ENCODE measurements around the gene UBA3. TPM values are rescaled to one million over a fixed set of nuclear protein-coding genes. Genes with fewer than 3 reads are reported as not detected.

The UBA3 gene
- total RNA-seq, 1 donor from 2014 or later: 55.3 TPM

DNA sequence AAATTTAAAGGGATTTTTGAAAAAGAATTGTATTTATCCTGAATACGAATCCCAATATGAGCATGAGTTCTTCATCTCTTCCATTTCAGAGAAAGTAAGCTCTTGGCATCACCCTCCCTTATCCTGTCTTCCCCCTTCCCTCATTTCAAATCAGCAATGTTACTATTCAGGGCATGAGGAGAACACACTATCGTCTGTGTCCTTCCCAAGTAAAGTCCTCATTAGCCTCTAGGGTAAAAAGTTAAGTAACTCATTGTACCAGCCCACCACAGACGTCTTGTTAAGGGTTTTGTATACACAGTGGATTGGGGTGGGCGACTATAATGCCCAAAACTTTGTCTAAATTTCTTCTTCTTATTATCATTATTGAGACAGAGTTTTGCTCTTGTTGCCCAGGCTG, 19.4 kb upstream of the UBA3 start:
- intact Hi-C loops (cut with DNase I): no loop called here
- Histone ChIP-seq H3K9me3 (no peaks in the 10 kb centered on the region), H3K4me3 (no peak overlapping the region), H3K27me3 (no peaks in the 10 kb centered on the region), H3K36me3 (peaks cover 46% of the 10 kb centered on the region), H3K4me1 (peaks cover 32% of the 10 kb centered on the region), H3K27ac (no peak overlapping the region)
- no peak for ATAC-seq
- TF ChIP-seq CTCF (IDR thresholded peaks at IDR 0.05): no peak
- DNase-seq: no peak

GRCh38 chr3:69097407-69098086, 17.4 kb upstream of the UBA3 start:
- TF ChIP-seq CTCF (IDR thresholded peaks at IDR 0.05): no peak
- intact Hi-C loops (cut with DNase I): no loop called here
- DNase-seq (no peak), ATAC-seq (peak; percentile 22)
- Histone ChIP-seq H3K27me3 (no peaks in the 10 kb centered on the region), H3K4me1 (peaks cover 52% of the 10 kb centered on the region), H3K36me3 (peaks cover 26% of the 10 kb centered on the region), H3K27ac (no peak overlapping the region), H3K9me3 (no peaks in the 10 kb centered on the region), H3K4me3 (no peak overlapping the region)

- no peaks in the 10 kb centered on the region for H3K9me3 ChIP-seq
Measured at GRCh38 chr3:69096299-69096698, 16.1 kb upstream of the UBA3 start.

DNA sequence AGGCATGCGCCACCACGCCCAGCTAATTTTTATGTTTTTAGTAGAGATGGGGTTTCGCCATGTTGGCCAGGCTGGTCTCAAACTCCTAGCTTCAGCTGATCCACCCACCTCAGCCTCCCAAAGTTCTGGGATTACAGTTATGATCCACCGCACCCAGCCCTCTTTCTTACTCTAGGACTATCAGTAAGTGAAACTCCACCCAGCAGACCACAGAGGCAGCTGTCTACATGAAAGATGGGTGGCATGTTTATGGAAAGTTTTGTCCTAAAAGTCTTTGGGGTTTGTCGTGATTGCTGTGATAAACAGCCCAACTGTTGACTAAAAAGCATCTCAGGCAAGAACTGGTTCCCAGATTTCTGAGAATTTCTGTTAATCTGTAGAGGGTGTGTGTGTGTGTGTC, 15.5 kb upstream of the UBA3 start:
- no peak overlapping the region for H3K4me3 ChIP-seq
- H3K36me3 ChIP-seq: peaks cover 15% of the 10 kb centered on the region
- ATAC-seq (no peak), DNase-seq (no peak)
- intact Hi-C loops (cut with DNase I): no loop called here
- no peaks in the 10 kb centered on the region for H3K27me3 ChIP-seq
- H3K4me1 ChIP-seq: peaks cover 71% of the 10 kb centered on the region
- no peaks in the 10 kb centered on the region for H3K9me3 ChIP-seq
- peak overlapping the region; percentile 11 for H3K27ac ChIP-seq
- TF ChIP-seq CTCF (IDR thresholded peaks at IDR 0.05): no peak

More at GRCh38 chr3:69096299-69096698, 16.1 kb upstream of the UBA3 start:
- no peak for ATAC-seq
- TF ChIP-seq CTCF (IDR thresholded peaks at IDR 0.05): no peak
- intact Hi-C loops (cut with DNase I): no loop called here
- Histone ChIP-seq H3K27me3 (no peaks in the 10 kb centered on the region), H3K27ac (peak overlapping the region; percentile 11), H3K4me1 (peaks cover 65% of the 10 kb centered on the region), H3K36me3 (peaks cover 15% of the 10 kb centered on the region), H3K4me3 (no peak overlapping the region)
- DNase-seq: no peak

GRCh38 chr3:69094467-69095205, 14.5 kb upstream of the UBA3 start:
- peak; percentile 45 for ATAC-seq
- DNase-seq: no peak
- H3K27me3 ChIP-seq: no peaks in the 10 kb centered on the region
- no peaks in the 10 kb centered on the region for H3K9me3 ChIP-seq
- intact Hi-C loops (cut with DNase I): no loop called here
- peaks cover 10% of the 10 kb centered on the region for H3K36me3 ChIP-seq
- peaks cover 81% of the 10 kb centered on the region for H3K4me1 ChIP-seq
- peak overlapping the region; percentile 69 for H3K27ac ChIP-seq
- H3K4me3 ChIP-seq: no peak overlapping the region
- no peak for TF ChIP-seq CTCF (IDR thresholded peaks at IDR 0.05)

Measured in upper lobe of right lung (tissue), 1 donor.